CD4-positive, alpha-beta T cell treated with Interleukin-1 beta for 1 hour (primary cell): ENCODE results near the gene POC1B.

Experiments
- DNase-seq, 2 donors: peaks; one replicate each; pipeline ENCODE4 v3.0.0-alpha.2; 2020 to 2022

The POC1B gene

GRCh38 chr12:89525824-89526770, at the start of gene POC1B:
TSS of gene POC1B (minus strand) at chr12:89526047. CDS start at chr12:89525895, 152 bp downstream.
- peak; percentile 60 to 73 for DNase-seq

- DNase-seq: no peak
Measured at GRCh38 chr12:89575374-89575773, 49.5 kb upstream of the POC1B start.

GRCh38 chr12:89574736-89575208, 48.9 kb upstream of the POC1B start:
- DNase-seq: no peak

- no peak for DNase-seq
Measured at GRCh38 chr12:89573051-89573810, 47.4 kb upstream of the POC1B start.

GRCh38 chr12:89571491-89572195, 45.8 kb upstream of the POC1B start:
- DNase-seq: no peak

GRCh38 chr12:89568484-89568883, 42.6 kb upstream of the POC1B start:
- DNase-seq: no peak

- no peak for DNase-seq
Measured at GRCh38 chr12:89567691-89568239, 41.9 kb upstream of the POC1B start.

- no peak for DNase-seq
Measured at GRCh38 chr12:89566615-89567014, 40.8 kb upstream of the POC1B start.

- no peak for DNase-seq
Measured at GRCh38 chr12:89565002-89565401, 39.2 kb upstream of the POC1B start.

GRCh38 chr12:89559753-89560152, 33.9 kb upstream of the POC1B start:
- DNase-seq: no peak

GRCh38 chr12:89556976-89557375, 31.1 kb upstream of the POC1B start:
- DNase-seq: no peak

- DNase-seq: no peak
Measured at GRCh38 chr12:89552376-89552775, 26.5 kb upstream of the POC1B start.

GRCh38 chr12:89551747-89552146, 25.9 kb upstream of the POC1B start:
- DNase-seq: no peak

- no peak for DNase-seq
Measured at GRCh38 chr12:89547101-89547500, 21.3 kb upstream of the POC1B start.

GRCh38 chr12:89546151-89546550, 20.3 kb upstream of the POC1B start:
- DNase-seq: no peak

GRCh38 chr12:89544681-89545184, 18.9 kb upstream of the POC1B start:
- DNase-seq: no peak

GRCh38 chr12:89544022-89544421, 18.2 kb upstream of the POC1B start:
- no peak for DNase-seq

- DNase-seq: peak; percentile 66 to 71
Measured at GRCh38 chr12:89542912-89543592, 17.2 kb upstream of the POC1B start.

GRCh38 chr12:89542236-89542635, 16.4 kb upstream of the POC1B start:
- DNase-seq: no peak

GRCh38 chr12:89540586-89540985, 14.7 kb upstream of the POC1B start:
- no peak for DNase-seq

GRCh38 chr12:89539426-89540223, 13.8 kb upstream of the POC1B start:
- DNase-seq: no peak
